Activated CD8-positive, alpha-beta T cell treated with anti-CD3 and anti-CD28 coated beads for 36 hours (primary cell): Measurements from ENCODE around the gene HSFX2. TPM values are rescaled to one million over a fixed set of nuclear protein-coding genes. Genes with fewer than 3 reads are reported as not detected.
"Not testable (repeated sequence)": the region's sequence is repeated elsewhere in the genome, so short reads cannot be mapped to it uniquely, and the experiment has no call there.

Source experiments
- ATAC-seq: fragments of 200-7000 bp; cut with Tn5 transposase; one replicate; pipeline ENCODE4 v1.10.0; 2021; ENCODE audit warnings: mild to moderate bottlenecking, moderate library complexity
- CTCF ChIA-PET: fragments of 350-600 bp; sonication (Branson Sonifier 250); formaldehyde crosslinking; loops from one replicate; lab custom pipeline; 2021; ENCODE audit warnings: antibody characterized with exemption; lab: Charles Lee
- POLR2A ChIA-PET: fragments of 350-600 bp; sonication (Branson Sonifier 250); formaldehyde crosslinking; loops from one replicate; lab custom pipeline; 2021; ENCODE audit warnings: antibody characterized with exemption; lab: Charles Lee
- DNase-seq: peaks from one replicate; pipeline ENCODE4 v3.0.0-alpha.2; 2020
- H3K27ac Mint-ChIP-seq: one replicate; pipeline ENCODE4 v1.8.0; 2021; ENCODE audit warnings: mild to moderate bottlenecking, mixed read lengths
- H3K27me3 Mint-ChIP-seq: one replicate; pipeline ENCODE4 v1.8.0; 2021; ENCODE audit warnings: mixed read lengths
- H3K36me3 Mint-ChIP-seq: one replicate; pipeline ENCODE4 v1.8.0; 2021; ENCODE audit warnings: low read depth, mixed read lengths
- H3K4me1 Mint-ChIP-seq: one replicate; pipeline ENCODE4 v1.8.0; 2021; ENCODE audit warnings: low read depth, mixed read lengths
- H3K4me3 Mint-ChIP-seq: one replicate; pipeline ENCODE4 v1.8.0; 2021; ENCODE audit warnings: mild to moderate bottlenecking, moderate library complexity, mixed read lengths
- H3K9me3 Mint-ChIP-seq: one replicate; pipeline ENCODE4 v1.8.0; 2021; ENCODE audit warnings: mixed read lengths
- intact Hi-C: fragments of 100-400 bp; cut with micrococcal nuclease; formaldehyde crosslinking; loops from one replicate; pipeline ENCODE4 v1.10.0; 2022
- total RNA-seq, 2 experiments: library from RNA; stranded (reverse); gene quantifications; one replicate each; pipeline ENCODE4 v1.2.3, GENCODE V29; 2021

The HSFX2 gene
- total RNA-seq, 2 experiments from 2014 or later = not detected

GRCh38 chrX:149545545-149546543 lies 49.3 kb downstream of the HSFX2 start:
- CTCF ChIA-PET, ATAC-seq, H3K9me3 Mint-ChIP-seq, H3K4me1 Mint-ChIP-seq, POLR2A ChIA-PET, H3K36me3 Mint-ChIP-seq, H3K27me3 Mint-ChIP-seq, H3K27ac Mint-ChIP-seq, H3K4me3 Mint-ChIP-seq: not testable (repeated sequence)
- peak; percentile 18 for DNase-seq
- intact Hi-C loops = loop anchor here (10.0 kb wide), 1 partner anchor 389 kb away; the partner anchor contains the start of gene EOLA2

Other genes with a start within 250 kb of the HSFX2 start
- gene IDS, start 90.0 kb downstream of the HSFX2 start, total RNA-seq = 10 to 100 TPM; 44.8 to 50.6 TPM
- gene EOLA1, start 54.3 kb downstream of the HSFX2 start, total RNA-seq = 10 to 100 TPM; 60.3 to 60.7 TPM
- gene HSFX3, start 45.4 kb downstream of the HSFX2 start, total RNA-seq = not detected
- gene MAGEA9B, start 7.9 kb downstream of the HSFX2 start, total RNA-seq = not detected
- 10 to 100 TPM; 13.2 to 14.6 TPM for gene TMEM185A, start 36.5 kb upstream of the HSFX2 start, total RNA-seq
- gene MAGEA11, start 116.7 kb upstream of the HSFX2 start, total RNA-seq = not detected
- under 1 TPM; 0.31 to 0.61 TPM for gene HSFX1, start 178.8 kb upstream of the HSFX2 start, total RNA-seq
- not detected for gene MAGEA9, start 186.6 kb upstream of the HSFX2 start, total RNA-seq